UCSD-AML1 (cell line): ENCODE measurements around the gene IMMP2L.

Experiments used
- DNase-seq: peaks from one replicate; lab custom pipeline; 2025; ENCODE audit not compliant: unreplicated experiment; lab: John Stamatoyannopoulos, UW

IMMP2L gene

DNA sequence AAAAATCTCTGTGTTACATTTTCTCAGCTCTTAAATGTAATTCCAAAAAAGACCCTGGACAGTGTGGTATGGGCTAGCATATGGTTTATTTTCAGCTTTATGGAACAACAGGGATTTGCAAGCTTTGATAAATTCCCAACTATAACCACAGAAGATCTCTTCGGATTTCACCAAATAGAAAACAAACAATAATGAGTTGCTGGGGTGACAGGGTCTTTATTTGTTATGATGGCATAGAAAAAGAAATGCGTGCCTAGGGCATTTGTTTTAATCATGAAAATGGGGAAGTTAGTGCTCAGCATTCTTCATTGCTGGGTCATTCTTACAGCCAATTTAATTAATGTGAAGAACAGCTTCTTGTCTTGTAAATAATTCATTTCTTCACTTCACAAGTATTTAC is 332.4 kb downstream of the IMMP2L start:
- DNase-seq = no peak

DNA sequence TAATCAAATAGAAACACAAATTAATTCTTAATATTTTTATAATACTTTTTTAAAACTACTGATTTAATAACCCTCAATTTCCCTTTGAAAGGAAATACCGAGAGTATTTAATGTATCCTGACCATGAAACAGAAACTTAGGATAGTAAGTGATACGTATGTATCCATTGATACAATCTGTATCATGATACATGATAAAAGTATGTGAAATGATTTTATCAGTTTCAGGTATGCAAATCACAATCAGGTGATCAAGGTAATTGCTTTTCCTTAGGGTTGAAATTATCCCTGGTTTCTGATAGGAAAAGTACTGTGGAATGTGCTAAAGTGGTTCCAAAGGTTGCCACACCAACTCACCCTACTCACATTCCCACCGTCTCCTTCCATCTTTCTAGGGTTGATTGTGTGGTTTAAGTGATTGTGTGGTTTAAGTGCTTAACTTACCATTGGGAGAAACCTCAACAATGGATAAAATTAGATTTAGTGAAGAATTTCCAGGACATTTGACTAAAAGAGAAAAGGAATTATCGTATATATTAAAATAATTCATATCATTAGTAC is 333.0 kb downstream of the IMMP2L start:
- no peak for DNase-seq

DNA sequence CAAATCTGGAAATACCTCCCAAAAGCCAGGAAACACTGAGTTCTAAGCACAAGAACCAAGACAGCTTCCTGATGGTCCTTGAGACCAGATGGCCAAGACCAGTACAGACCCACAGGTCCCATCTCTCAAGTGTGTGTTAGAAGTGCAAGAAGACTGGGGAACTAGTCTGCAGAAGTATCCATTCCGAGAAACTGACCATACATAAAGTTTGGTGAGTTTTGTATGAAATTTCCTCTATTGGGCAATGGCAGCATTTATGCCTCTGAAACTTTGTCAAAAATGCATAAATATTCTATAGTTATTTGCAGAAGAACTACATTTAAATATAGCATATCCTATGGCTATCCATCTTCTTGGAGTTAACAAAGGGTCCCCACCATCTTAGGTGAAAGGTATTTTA is 333.9 kb downstream of the IMMP2L start:
- no peak for DNase-seq

DNA sequence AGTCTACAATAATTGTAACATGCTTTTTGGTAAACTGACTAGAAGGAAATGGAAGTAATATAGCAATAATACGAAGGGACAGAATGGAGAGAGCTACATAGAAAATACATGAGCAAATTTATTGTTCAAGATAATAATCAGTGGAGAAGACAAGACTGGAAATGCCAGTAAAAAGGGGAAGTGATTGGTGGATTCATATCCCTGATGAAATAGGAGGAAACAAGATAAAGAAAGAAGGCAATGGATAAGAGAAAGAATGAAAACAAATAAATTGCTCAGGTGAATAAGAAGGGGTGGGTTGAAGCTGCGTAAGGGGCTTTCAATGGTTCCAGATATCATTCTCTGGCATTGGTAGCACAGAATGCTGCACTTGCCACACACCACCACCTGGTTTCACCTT is 335.5 kb downstream of the IMMP2L start:
- DNase-seq = no peak

DNA sequence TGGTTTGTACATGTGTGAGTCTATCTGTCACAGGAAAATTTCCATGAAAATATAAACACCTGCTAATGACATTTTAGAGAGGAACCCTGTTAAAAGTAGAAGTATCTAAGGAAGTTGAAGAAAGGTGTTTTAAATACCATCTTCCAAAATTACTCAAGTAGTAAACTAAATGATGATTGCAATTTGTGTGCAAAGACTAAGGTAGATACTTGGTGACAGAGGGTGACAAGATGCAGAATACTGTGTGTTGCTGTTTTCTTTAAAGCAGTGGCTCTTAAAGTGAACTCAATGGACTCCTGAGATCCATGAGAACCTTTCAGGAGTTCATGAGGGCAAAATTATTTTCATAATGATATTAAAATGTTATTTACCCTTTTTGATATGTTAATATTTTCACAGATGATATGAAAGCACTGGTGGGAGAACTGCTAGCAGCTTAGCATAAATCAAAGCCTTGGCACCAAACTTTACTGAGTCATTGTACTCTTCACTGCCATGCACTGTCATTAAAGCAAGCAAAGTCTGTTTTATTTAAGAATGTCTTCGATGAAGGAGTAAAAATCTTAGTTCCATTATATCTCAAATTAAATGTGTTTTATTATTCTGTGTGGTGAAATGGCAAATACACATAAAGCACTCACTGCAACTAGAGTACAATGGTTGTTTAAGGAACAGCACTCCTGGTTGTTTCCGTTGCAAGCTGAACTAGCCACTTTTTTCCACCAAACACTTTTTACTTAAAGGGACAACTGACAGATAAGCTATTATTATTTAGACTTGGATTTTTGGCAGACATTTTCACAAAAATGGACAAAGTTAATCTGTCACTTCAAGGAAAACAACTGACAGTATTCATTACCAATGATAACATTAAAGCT is 337.7 kb downstream of the IMMP2L start:
- no peak for DNase-seq

DNA sequence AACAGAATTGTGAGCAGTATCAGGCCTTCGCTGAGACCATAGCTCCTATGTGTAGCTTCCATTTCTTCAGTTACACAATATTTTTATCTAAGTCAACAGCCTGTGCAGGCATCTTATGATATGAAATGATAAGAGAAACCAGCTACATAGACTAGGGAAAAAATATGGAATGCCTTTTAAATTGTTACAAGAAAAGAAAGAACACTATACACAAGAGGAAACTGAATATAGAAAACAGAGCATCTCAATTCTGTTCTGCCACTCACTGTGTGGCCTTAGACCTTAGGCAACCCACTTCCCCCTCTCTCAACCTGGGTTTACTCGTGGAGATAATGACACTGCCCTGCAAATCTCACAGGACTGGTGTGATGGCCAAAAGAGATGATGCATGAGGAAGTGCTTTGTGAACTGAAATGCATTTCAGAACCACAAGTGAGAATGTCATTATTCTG is 338.5 kb downstream of the IMMP2L start:
- no peak for DNase-seq

DNA sequence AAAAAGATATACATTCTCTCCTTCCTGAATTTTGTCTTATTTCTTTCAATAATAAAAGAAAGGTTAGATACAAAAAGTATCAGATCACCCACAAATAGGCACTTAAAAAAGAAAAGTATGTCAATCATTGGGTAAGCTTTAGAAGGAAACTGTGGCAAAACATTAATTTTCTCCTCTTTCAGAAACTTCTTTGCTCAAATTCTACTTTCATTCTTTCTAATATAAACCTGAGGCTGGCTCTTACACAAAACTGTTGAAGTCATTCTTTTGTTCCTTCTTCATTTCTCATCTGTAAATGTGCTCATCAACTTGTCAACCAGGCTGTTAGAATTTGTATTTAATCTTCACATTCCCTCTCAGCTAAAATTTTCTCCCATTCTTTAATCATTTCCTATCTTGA is 346.7 kb downstream of the IMMP2L start:
- DNase-seq = no peak

DNA sequence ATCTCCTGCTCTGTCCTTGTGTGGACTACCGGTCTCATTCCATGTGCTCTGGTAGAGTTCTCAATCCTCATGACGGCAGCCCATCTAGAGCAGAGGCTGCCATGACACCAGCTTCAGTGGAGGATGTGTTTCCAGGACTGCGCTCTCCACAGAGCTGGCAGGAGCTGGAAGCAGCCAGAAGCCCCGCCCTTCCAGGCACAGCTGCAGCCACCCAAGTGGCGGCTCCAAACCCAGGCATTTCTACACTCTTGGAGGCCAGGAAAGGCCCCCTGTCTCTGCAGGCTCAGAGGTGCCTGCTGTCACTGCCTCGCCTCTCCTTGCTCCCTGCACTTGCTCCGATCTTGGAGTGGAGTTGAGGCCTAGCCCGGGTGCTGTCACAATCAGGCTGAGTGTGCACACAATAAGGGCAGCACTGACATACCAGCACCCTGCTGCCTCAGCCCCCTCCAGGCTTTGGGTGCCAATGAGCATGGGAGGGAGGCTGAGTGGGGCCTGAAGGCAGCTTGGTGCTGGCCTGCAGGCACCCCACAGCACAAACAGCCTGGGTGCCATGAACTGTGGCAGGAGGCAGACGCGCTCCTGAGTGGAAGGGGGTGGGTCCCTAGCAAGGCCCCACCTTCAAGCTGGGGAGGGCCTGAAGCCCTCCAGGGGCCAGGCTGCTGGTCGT is 349.3 kb downstream of the IMMP2L start:
- no peak for DNase-seq

DNA sequence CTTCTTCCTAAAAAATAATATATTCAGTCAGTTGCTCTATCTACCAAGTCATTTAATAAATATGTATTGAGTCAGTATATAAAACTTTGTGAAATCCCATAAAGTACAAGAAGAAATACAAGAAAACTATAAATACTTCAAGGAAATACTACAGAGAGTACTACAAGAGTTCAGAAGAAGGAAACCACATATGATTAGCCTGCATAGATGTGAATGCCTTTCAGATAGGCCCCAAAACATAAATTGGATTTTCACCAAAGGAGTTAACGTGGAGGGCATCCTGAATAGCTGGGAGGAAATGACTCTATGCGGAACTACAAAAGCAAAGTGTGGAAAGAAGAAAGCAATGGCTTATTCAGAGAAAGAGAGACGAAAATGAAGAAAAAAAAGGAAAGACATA is 351.3 kb downstream of the IMMP2L start:
- DNase-seq = no peak

DNA sequence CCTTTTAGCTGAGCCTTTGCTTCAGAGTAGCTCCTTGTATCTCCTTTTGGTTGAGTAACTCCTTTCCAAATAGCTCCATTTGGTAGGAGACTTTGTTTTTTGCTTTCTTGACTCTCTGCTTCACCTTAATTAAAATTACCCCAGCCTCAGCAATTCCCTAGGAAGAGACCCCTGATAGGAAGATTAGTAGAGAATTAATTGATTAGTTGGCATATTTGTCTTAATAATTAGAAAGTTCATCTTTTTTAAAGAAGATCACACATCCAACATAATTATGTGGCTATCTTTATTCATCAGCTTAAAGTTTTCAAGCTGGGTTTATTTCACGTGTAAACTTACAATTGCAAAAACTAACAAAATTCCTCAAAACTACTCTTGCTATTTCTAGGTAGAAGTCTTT is 352.2 kb downstream of the IMMP2L start:
- no peak for DNase-seq

DNA sequence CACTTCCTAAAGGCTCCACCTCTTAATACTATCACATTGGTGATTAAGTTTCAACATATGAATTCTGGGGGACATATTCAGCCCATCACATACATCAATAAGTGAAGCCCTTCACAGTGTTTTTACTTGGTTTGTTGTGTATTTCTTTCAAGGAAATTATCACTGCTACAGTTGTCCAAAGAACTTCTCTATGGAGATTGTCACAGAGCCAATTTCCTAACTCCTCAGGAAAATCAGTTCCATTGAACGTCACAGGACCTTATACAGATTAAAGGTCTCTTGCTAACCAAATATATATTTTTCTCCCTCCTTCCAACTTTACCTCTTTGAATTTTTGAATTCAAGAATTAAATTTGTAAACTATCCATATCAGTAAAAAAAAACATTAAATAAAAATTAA is 357.0 kb downstream of the IMMP2L start:
- DNase-seq = no peak

DNA sequence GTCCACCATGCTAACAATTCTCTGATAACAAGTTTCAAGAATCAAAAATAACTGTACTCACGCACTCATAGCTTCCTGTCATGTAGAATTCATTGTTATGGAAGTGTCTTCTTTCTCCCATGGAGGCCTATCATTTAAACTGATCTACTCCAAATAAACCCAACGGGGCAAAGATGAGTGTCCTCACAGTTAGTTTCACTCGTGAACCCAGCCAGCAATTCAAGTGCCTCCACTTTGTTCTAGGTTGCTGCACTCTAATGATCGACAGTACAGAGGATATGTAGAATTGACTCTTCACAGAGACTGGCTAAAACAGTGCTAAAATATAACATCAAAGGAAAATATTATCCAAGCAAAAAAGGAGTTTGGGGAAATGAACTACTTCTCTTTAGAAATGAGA is 360.0 kb downstream of the IMMP2L start:
- no peak for DNase-seq

DNA sequence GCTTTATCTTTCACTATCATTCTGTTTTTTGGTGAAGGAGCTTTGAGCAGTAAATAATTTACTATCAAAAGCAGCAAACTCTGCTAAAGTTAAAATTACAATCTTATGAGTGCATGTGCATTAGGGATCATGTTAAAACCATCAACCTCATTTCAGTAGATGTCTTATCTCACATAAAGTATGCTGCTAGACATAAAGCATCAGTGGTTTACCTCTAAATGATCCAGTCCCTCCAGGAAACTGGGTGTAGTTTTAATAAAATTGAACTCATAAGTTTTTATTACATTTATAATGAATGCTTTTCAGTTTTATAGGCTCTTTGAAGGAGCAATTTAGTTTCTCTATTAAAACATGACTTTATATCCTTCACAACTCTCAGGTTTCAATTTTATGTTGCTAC is 362.6 kb downstream of the IMMP2L start:
- no peak for DNase-seq

DNA sequence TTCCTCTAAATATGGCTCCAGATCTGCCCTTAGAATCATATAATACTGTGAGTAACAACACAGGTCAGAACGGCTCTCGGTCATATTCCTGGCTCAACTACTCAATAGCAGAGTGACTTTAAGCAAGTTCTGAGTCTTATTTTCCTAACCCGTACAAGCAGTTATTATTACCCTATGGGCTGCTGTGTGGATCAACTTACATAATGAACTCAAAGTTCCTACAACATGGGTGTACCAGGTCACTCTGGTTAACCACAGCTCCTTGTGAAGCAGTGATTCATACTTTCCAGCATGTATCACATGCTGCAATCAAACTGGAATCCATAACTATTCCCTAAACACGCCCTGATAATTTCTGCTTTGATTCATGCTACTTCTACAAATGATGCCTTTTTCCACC is 364.0 kb downstream of the IMMP2L start:
- no peak for DNase-seq

DNA sequence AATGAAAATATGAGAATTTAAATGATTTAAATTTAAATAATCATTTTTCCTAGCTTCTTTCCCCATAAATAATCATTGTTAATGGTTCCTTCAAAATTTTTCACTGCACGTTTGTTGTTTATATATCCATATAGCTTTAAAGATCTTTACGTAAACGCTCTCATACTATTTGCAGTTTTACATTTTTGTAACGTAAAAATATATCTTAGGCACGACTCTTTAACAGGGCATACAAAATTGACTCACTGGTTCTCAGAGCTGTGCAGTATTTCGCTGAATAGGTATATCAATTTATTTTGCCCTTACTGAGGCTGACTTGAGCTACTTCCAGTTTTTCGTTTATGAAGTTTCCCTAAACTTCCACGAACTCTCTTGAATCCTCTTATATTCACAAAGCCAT is 365.6 kb downstream of the IMMP2L start:
- no peak for DNase-seq

DNA sequence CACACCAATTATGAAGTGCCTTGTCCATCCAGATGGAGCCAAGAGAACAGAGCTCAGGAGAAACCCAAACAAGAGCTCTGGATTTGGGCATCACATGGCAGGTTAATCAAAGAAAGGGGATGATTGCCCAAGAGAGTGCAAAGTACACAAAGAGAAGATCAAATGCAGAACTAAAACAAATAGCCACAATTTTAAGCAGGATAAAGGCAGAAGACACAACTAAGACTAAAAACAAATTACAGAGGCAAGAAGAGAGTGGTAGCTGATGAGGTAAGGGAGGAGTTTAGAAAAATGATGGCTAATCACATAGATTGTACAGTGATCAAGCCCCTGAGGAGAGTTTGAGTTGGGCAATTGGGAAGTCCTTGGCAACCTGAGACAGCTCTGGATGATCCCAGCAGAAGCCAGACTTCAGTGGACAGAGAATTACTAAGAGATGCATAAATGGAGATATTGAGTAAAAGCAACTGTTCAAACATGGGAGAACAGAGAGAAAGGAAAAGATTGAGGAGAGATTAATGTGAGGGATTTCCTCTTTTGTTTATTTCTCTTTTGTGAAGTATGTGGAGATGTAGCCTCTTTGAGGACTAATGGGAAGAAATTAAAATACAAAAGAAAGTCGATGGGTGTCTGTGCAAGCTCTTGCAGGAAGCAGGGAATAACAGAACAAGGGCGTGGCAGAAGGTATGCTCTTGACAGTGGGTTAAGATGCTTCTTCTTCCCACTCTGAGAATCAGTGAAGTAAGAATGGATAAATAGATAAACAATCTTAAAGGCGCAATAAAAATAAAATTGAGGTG is 369.5 kb downstream of the IMMP2L start:
- DNase-seq = no peak

DNA sequence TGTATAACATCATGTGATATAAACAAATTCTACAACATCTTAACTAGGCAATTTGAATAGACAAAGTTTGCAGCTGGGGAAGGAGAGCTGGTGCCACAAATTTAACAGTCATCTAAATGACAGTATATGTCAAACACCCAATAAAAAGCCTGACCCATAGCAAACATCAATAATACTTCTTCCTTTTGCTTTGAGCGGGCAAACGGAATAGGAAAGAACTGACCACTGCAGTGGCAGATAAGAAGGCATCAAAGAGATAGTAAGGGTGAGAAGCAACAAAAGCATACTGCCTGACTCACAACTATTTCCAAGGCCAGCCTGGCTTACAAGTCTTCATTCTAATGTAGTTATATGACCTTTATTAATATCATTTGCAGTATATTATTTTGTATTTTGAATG is 371.5 kb downstream of the IMMP2L start:
- DNase-seq = no peak

DNA sequence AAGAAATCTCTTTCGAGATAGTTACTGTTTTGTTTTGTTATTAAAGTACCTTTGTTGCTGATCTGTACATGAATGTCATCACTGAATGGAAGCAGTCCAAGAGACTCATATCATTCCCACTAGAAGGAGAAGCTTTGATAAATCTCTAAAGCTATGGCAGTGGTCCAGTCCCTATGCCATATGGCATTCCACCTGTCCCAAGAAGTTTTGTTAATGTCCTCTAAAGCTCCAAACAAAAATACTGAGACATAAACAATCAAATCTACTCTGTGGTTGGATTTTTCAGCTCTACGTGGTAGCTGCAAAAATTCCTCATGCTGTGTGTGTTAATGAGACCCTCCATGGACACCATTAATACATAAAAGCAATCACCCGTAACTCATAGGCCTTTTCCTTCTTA is 377.3 kb downstream of the IMMP2L start:
- no peak for DNase-seq

DNA sequence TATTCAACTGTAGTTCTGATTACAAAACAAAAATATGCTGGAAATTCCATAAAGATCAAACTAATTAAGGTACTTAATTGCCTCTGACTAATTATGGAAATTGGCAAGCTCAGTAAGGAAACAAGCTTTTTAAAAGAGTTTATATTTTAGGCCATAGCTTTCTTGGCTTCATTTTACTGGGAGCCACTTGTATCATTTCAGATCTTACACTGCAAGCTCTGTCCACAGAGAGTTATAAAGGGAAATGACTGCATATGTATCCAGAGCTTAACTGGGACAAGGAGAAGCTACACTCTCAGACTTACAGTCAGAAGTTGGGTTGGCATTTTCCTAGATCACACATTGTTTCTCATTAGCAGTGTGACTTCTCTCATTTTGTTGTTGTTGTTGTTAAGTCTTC is 379.0 kb downstream of the IMMP2L start:
- DNase-seq = no peak

DNA sequence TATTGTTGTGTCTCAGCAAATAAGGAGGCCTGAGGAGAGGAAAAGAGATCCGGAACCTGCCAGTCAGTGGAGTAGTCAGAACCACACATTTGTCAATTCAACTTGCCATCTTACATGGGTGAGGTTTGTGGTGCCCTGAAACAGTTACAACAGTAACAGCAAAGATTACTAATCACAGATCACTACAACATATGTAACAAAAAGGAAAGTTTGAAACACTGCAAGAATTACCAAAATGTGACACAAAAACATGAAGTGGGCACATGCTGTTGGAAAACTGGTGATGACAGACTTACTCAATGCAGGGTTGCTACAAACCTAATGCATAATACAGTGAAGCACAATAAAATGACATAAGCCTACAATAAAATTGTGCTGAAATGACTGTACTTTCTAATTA is 382.0 kb downstream of the IMMP2L start:
- no peak for DNase-seq

DNA sequence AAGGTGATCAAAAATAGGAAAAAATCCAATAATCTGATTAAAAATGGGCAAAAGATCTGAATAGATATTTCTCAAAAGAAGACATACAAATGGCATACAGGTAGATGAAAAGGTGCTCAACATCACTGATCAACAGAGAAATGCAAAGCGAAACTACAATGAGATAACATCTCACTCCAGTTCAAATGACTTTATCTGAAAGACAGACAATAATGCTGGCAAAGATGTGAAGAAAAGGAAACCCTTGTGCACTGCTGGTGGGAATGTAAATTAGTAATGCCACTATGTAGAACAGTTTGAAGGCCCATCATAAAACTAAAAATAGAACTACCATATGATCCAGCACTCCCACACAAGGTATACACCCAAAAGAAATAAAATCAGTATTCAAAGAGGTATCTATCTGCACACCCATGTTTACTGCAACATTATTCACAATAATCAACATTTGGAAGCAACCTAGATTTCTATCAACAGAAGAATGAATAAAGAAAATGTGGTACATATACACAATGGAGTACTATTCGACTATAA is 386.3 kb downstream of the IMMP2L start:
- no peak for DNase-seq
